CD14-positive monocyte (primary cell): ENCODE measurements around the gene AXIN1. TPM values are rescaled to one million over a fixed set of nuclear protein-coding genes. Genes with fewer than 3 reads are reported as not detected.

Experiments used
- DNase-seq, 3 donors: peaks; one replicate each; pipeline ENCODE4 v3.0.0-alpha.2; 2011 to 2022
- H2AFZ ChIP-seq: 2 replicates; pipeline ENCODE4 v1.6.0; 2012; ENCODE audit warnings: mild to moderate bottlenecking, low read depth, low read length, inconsistent platforms; ENCODE audit not compliant: insufficient read depth, poor library complexity, severe bottlenecking
- H3K27ac ChIP-seq, 2 donors: 1 replicate in 1 of 2; 2 replicates in 1 of 2; pipeline ENCODE4 v1.5.1; 2012 to 2013; ENCODE audit warnings: low read length in 2 of 2, control low read depth in 1 of 2, inconsistent platforms in 1 of 2, low read depth in 1 of 2, mild to moderate bottlenecking in 1 of 2
- H3K27me3 ChIP-seq, 2 donors: one replicate each; pipeline versions ENCODE4 v1.6.0 to v1.6.1; 2011 to 2013; ENCODE audit warnings: low read length in 2 of 2; ENCODE audit not compliant: control insufficient read depth in 2 of 2, insufficient read depth in 2 of 2
- H3K36me3 ChIP-seq, 2 donors: replicated peaks in 1 of 2; 1 replicate in 1 of 2; 2 replicates in 1 of 2; pipeline versions ENCODE4 v1.5.1 to v1.6.1; 2012 to 2013; ENCODE audit warnings: low read length in 2 of 2, control low read depth in 1 of 2, inconsistent platforms in 1 of 2, mild to moderate bottlenecking in 1 of 2; ENCODE audit not compliant: insufficient read depth in 2 of 2, control insufficient read depth in 1 of 2
- H3K4me1 ChIP-seq, 2 donors: 1 replicate in 1 of 2; 2 replicates in 1 of 2; pipeline versions ENCODE4 v1.5.1 to v1.6.1; 2012 to 2013; ENCODE audit warnings: low read length in 2 of 2, control low read depth in 1 of 2, inconsistent platforms in 1 of 2, mild to moderate bottlenecking in 1 of 2, moderate library complexity in 1 of 2; ENCODE audit not compliant: insufficient read depth in 2 of 2, control insufficient read depth in 1 of 2
- H3K4me2 ChIP-seq: replicated peaks from 2 replicates; pipeline ENCODE3; 2012; ENCODE audit warnings: low read length, moderate library complexity, mild to moderate bottlenecking; ENCODE audit not compliant: poor library complexity, severe bottlenecking; ENCODE audit errors: extremely low read depth
- H3K4me3 ChIP-seq, 3 experiments: fragments of 200-600 bp in 1 of 3; sonication (generic) in 1 of 3; replicated peaks in 1 of 3; 1 replicate in 2 of 3; 2 replicates in 1 of 3; pipeline ENCODE4 v1.5.1; 2011 to 2013; ENCODE audit warnings: low read length in 3 of 3, mild to moderate bottlenecking in 3 of 3, control low read depth in 2 of 3, low read depth in 2 of 3, inconsistent platforms in 1 of 3, moderate library complexity in 1 of 3
- H3K79me2 ChIP-seq: 2 replicates; pipeline ENCODE4 v1.6.0; 2012; ENCODE audit warnings: mild to moderate bottlenecking, control low read depth, inconsistent platforms, low read length, moderate library complexity; ENCODE audit not compliant: insufficient read depth
- H3K9ac ChIP-seq: 2 replicates; pipeline ENCODE4 v1.6.0; 2017; ENCODE audit warnings: low read length, mild to moderate bottlenecking; ENCODE audit not compliant: insufficient read depth, poor library complexity, severe bottlenecking
- H3K9me3 ChIP-seq, 2 donors: replicated peaks in 1 of 2; 1 replicate in 1 of 2; 2 replicates in 1 of 2; pipeline versions ENCODE4 v1.5.1 to v1.6.1; 2012 to 2013; ENCODE audit warnings: low read length in 2 of 2, control low read depth in 1 of 2; ENCODE audit not compliant: control insufficient read depth in 1 of 2, insufficient read depth in 1 of 2
- H4K20me1 ChIP-seq: 2 replicates; pipeline ENCODE4 v1.6.0; 2012; ENCODE audit warnings: mild to moderate bottlenecking, low read length, control low read depth, moderate library complexity; ENCODE audit not compliant: insufficient read depth
- H3K27ac Mint-ChIP-seq, 7 donors: one replicate each; pipeline ENCODE4 v1.8.0; 2020; ENCODE audit warnings: mild to moderate bottlenecking in 7 of 7, mixed read lengths in 7 of 7, moderate library complexity in 6 of 7, inconsistent platforms in 2 of 7
- H3K27me3 Mint-ChIP-seq, 3 donors: one replicate each; pipeline ENCODE4 v1.8.0; 2021 to 2022; ENCODE audit warnings: low read depth in 3 of 3, mild to moderate bottlenecking in 3 of 3, mixed read lengths in 3 of 3, moderate library complexity in 3 of 3, inconsistent platforms in 1 of 3
- H3K36me3 Mint-ChIP-seq, 2 donors: one replicate each; pipeline ENCODE4 v1.8.0; 2020; ENCODE audit warnings: mixed read lengths in 2 of 2, inconsistent platforms in 1 of 2, mild to moderate bottlenecking in 1 of 2
- H3K4me1 Mint-ChIP-seq: one replicate; pipeline ENCODE4 v1.8.0; 2020; ENCODE audit warnings: mild to moderate bottlenecking, mixed read lengths
- H3K4me3 Mint-ChIP-seq, 2 donors: one replicate each; pipeline ENCODE4 v1.8.0; 2020; ENCODE audit warnings: mild to moderate bottlenecking in 2 of 2, mixed read lengths in 2 of 2, moderate library complexity in 1 of 2
- H3K9me3 Mint-ChIP-seq, 7 donors: one replicate each; pipeline ENCODE4 v1.8.0; 2020 to 2022; ENCODE audit warnings: mixed read lengths in 7 of 7, mild to moderate bottlenecking in 6 of 7, moderate library complexity in 6 of 7, inconsistent platforms in 2 of 7
- WGBS: methylation state at CpG from one replicate; pipeline ENCODE4 v1.1.5; 2013; ENCODE audit warnings: missing lambda C conversion rate; ENCODE audit not compliant: insufficient coverage; 5-methylcytosine and 5-hydroxymethylcytosine counted together
- intact Hi-C, 2 donors: fragments of 100-400 bp; cut with micrococcal nuclease; formaldehyde crosslinking; loops; one replicate each; pipeline versions ENCODE4 v1.15.0 to v1.15.1; 2023
- polyA plus RNA-seq, 3 donors: library from polyadenylated mRNA; depleted of rRNA in 1 of 3; unstranded in 2 of 3; stranded (reverse) in 1 of 3; fragments of 300-500 nt in 2 of 3; fragments of >200 nt in 1 of 3; fragmentation: Illumina TruSeq in 2 of 3; gene quantifications; 1 replicate in 2 of 3; 2 replicates in 1 of 3; pipeline ENCODE4 v1.2.3, GENCODE V29; 2012 to 2021
- TF ChIP-seq, protein P1 (sequence below): fragments of 200-600 bp; IDR thresholded peaks from one replicate; pipeline ENCODE4 v1.8.0; 2022; ENCODE audit warnings: antibody characterized with exemption, mild to moderate bottlenecking

Gene AXIN1
- polyA plus RNA-seq, 3 donors = 0.30 to 20.9 (median 0.74) TPM

DNA sequence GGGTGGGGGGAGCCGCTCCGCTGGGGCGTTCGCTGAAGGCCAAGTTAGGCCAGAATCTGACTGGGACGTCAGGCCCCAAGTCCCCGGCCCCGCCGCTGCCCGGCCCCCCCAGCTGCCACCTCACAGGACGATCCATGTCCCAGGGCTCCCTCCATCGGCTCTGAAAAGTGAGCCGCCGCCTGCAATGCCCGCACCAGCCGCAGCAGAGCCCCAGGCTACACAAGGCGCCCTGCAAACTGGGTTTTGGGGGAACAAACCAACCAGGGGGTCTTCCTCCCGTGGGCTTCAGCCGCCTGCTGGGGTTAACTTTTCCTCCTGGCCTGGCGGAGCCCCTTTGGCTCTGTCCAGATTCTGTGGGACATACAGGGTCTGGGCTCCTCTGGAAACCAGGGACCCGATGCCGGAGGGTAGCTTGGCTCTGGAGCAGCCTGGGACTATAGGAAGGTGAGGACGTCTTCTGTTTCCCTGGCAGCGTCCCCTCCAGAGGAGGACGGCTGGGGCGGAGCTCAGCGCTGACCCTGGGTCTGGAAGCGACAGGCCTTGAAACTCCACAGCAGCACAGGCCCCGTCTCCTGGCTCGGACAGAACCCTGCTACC is 45.3 kb upstream of the AXIN1 start:
- DNase-seq = peak; percentile 38 to 60 (median 48)
- peak overlapping the region; percentile 30 for H3K4me2 ChIP-seq
- peak overlapping the region in 1 of 7 donors; percentile 58 for H3K27ac Mint-ChIP-seq
- no peak overlapping the region for H3K9ac ChIP-seq
- peaks cover 4% of the 10 kb centered on the region for H3K79me2 ChIP-seq
- H3K27ac ChIP-seq = no peak overlapping the region
- WGBS = 34% methylated on average over 23 of the region's 29 CpGs
- H3K27me3 Mint-ChIP-seq = peaks cover 3 to 5% (median 4%) of the 10 kb centered on the region in 3 donors
- H2AFZ ChIP-seq = no peak overlapping the region
- no peaks in the 10 kb centered on the region for H3K9me3 Mint-ChIP-seq
- no peaks in the 10 kb centered on the region for H3K36me3 ChIP-seq
- H3K36me3 Mint-ChIP-seq = peaks cover 0 to 6% of the 10 kb centered on the region in 2 donors
- H3K4me3 Mint-ChIP-seq = peak overlapping the region; percentile 55 to 56
- H4K20me1 ChIP-seq = no peaks in the 10 kb centered on the region
- no peaks in the 10 kb centered on the region for H3K27me3 ChIP-seq
- TF ChIP-seq, protein P1, sequence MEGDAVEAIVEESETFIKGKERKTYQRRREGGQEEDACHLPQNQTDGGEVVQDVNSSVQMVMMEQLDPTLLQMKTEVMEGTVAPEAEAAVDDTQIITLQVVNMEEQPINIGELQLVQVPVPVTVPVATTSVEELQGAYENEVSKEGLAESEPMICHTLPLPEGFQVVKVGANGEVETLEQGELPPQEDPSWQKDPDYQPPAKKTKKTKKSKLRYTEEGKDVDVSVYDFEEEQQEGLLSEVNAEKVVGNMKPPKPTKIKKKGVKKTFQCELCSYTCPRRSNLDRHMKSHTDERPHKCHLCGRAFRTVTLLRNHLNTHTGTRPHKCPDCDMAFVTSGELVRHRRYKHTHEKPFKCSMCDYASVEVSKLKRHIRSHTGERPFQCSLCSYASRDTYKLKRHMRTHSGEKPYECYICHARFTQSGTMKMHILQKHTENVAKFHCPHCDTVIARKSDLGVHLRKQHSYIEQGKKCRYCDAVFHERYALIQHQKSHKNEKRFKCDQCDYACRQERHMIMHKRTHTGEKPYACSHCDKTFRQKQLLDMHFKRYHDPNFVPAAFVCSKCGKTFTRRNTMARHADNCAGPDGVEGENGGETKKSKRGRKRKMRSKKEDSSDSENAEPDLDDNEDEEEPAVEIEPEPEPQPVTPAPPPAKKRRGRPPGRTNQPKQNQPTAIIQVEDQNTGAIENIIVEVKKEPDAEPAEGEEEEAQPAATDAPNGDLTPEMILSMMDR = peak; percentile 34
- intact Hi-C loops = loop anchor here in 1 of 2 donors (5.0 kb wide), 1 partner anchor 129 kb away; the partner anchor contains the start of gene CAPN15
- H3K4me1 ChIP-seq = peaks cover 34 to 41% of the 10 kb centered on the region in 2 donors
- peaks cover 35% of the 10 kb centered on the region for H3K4me1 Mint-ChIP-seq
- no peak overlapping the region for H3K4me3 ChIP-seq
- no peaks in the 10 kb centered on the region for H3K9me3 ChIP-seq

DNA sequence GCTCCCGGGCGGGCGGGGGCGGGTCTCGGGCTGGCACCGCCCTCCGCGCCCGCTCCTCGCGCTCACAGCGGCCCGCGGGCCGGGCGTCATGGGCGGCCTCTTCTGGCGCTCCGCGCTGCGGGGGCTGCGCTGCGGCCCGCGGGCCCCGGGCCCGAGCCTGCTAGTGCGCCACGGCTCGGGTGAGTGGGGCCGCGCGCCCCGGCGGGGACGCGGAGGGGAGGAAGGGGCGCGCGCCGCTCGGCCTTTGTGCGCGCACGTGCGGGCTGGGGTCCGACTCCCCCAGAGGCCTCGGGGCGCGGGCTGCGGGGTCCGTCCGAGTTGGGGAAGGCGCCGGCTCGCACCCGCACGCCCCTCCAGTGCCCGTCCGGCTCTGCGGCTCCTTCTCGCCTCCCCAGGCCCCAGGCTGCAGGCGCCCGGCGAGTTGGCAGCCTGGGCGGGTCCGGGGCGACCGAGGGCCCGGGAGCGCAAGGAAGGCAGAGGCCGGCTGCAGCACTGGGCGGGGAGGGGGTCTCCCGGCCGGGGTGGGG is 44.7 kb upstream of the AXIN1 start, which contains the start of gene NME4:
TSS of gene NME4 (plus strand) at position 65 of the 527 bp plus-strand sequence. CDS start at position 89, 24 bp downstream.
- peaks cover 0 to 6% of the 10 kb centered on the region in 2 donors for H3K36me3 Mint-ChIP-seq
- Histone ChIP-seq H3K4me1 (peaks cover 36 to 44% of the 10 kb centered on the region in 2 donors), H3K79me2 (peaks cover 4% of the 10 kb centered on the region), H3K9me3 (no peaks in the 10 kb centered on the region), H3K4me3 (peak within 1 kb of the TSS; percentile 38 to 73 (median 53)), H3K9ac (peak within 1 kb of the TSS; percentile 46), H2AFZ (peak within 1 kb of the TSS; percentile 46), H4K20me1 (no peaks in the 10 kb centered on the region), H3K4me2 (peak within 1 kb of the TSS; percentile 74), H3K36me3 (no peaks in the 10 kb centered on the region), H3K27ac (no peak within 1 kb of the TSS), H3K27me3 (no peaks in the 10 kb centered on the region)
- H3K9me3 Mint-ChIP-seq = peaks cover 0 to 4% (median 0%) of the 10 kb centered on the region in 7 donors
- H3K27ac Mint-ChIP-seq = peak within 1 kb of the TSS in 5 of 7 donors; percentile 25 to 83 (median 75)
- peaks cover 35% of the 10 kb centered on the region for H3K4me1 Mint-ChIP-seq
- peaks cover 3 to 5% (median 4%) of the 10 kb centered on the region in 3 donors for H3K27me3 Mint-ChIP-seq
- WGBS = under 1% methylated on average over 55 of the region's 75 CpGs
- intact Hi-C loops = loop anchor here in 1 of 2 donors (5.0 kb wide), 1 partner anchor 130 kb away; the partner anchor contains the start of gene CAPN15
- peak within 1 kb of the TSS; percentile 85 to 92 for H3K4me3 Mint-ChIP-seq
- DNase-seq = peak in 1 of 3 donors; percentile 19
- TF ChIP-seq, protein P1 = no peak
